ENCODE results near the gene CDH13. TPM values are rescaled to one million over a fixed set of nuclear protein-coding genes. Genes with fewer than 3 reads are reported as not detected.

CDH13 gene
- total and polyA plus RNA-seq, 2 of the 8 experiments (the other 6 are each of a cell fraction or from before 2014, with no cell fraction given), result 2.3 to 2.4 TPM

GRCh38 chr16:82865412-82865811, 238.6 kb downstream of the CDH13 start (continued):
- TF ChIP-seq CHD7 (IDR thresholded peaks at IDR 0.05; ENCODE audit: insufficient replicate concordance, low read length), result no peak
- TF ChIP-seq SIX5 (IDR thresholded peaks at IDR 0.05; ENCODE audit: low read depth, low read length), result no peak
- TF ChIP-seq SIN3A (conservative IDR thresholded peaks at IDR 0.05 in 1 of 2, IDR thresholded peaks at IDR 0.05 in 1 of 2; ENCODE audit: low read depth in 1 of 2, low read length in 2 of 2), result no peak
- TF ChIP-seq, protein P1, sequence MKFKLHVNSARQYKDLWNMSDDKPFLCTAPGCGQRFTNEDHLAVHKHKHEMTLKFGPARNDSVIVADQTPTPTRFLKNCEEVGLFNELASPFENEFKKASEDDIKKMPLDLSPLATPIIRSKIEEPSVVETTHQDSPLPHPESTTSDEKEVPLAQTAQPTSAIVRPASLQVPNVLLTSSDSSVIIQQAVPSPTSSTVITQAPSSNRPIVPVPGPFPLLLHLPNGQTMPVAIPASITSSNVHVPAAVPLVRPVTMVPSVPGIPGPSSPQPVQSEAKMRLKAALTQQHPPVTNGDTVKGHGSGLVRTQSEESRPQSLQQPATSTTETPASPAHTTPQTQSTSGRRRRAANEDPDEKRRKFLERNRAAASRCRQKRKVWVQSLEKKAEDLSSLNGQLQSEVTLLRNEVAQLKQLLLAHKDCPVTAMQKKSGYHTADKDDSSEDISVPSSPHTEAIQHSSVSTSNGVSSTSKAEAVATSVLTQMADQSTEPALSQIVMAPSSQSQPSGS (IDR thresholded peaks at IDR 0.05; ENCODE audit: low read length), result no peak
- no peak for TF ChIP-seq HDAC2 (IDR thresholded peaks at IDR 0.05; ENCODE audit: borderline replicate concordance in 1 of 2, low read depth in 2 of 2, low read length in 2 of 2)
- no peak for TF ChIP-seq MAFK (IDR thresholded peaks at IDR 0.05; ENCODE audit: low read depth, low read length)
